ENCODE data around the gene TEX19.
"Not testable (repeated sequence)": the region's sequence is repeated elsewhere in the genome, so short reads cannot be mapped to it uniquely, and the experiment has no call there.

The TEX19 gene

GRCh38 chr17:82338858-82339633 lies 20.0 kb upstream of the TEX19 start:
- no peak for DNase-seq

DNA sequence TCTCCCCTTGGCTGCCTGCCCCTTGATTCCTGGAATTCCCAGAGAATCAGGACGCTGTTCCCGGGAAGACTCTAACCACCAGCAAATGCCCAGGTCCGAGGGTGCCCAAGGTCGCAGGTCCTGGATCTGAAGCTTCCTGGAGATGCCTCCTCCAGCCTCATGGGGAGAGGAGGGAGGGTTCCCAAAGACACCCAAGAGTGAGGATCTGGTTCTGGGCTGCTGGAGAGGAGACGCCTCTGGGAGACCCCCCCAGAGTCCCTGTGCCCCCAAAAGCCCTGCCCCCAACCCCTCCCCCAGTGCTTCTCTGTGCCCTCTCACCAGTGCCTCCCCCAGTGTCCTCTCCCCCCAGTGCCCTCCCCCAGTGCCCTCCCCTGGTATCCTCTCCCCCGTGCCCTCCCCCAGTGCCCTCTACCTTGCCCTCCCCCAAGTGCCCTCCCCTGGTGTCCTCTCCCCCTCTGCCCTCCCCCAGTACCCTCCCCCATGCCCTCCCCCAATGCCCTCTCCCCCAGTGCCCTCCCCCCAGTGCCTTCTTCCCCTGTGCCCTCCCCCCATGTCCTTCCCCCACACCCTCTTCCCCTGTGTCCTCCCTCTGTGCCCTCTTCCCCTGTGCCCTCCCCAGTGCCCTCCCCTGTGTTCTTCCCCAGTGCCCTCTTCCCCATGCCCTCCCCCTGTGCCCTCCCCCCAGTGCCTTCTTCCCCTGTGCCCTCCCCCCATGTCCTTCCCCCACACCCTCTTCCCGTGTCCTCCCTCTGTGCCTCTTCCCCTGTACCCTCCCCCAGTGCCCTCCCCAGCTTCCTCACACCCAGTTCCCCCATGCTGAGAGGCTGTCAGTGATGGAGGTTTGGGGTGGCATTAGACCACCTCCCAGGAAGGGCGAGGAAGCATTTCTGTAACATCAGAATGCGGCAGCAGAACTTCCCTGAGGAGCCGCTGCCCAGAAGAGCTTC lies 19.1 kb upstream of the TEX19 start:
- DNase-seq: no peak

- DNase-seq: no peak
Measured at GRCh38 chr17:82342361-82343079, 16.5 kb upstream of the TEX19 start.

GRCh38 chr17:82343560-82343959 lies 15.5 kb upstream of the TEX19 start:
- DNase-seq: no peak

DNA sequence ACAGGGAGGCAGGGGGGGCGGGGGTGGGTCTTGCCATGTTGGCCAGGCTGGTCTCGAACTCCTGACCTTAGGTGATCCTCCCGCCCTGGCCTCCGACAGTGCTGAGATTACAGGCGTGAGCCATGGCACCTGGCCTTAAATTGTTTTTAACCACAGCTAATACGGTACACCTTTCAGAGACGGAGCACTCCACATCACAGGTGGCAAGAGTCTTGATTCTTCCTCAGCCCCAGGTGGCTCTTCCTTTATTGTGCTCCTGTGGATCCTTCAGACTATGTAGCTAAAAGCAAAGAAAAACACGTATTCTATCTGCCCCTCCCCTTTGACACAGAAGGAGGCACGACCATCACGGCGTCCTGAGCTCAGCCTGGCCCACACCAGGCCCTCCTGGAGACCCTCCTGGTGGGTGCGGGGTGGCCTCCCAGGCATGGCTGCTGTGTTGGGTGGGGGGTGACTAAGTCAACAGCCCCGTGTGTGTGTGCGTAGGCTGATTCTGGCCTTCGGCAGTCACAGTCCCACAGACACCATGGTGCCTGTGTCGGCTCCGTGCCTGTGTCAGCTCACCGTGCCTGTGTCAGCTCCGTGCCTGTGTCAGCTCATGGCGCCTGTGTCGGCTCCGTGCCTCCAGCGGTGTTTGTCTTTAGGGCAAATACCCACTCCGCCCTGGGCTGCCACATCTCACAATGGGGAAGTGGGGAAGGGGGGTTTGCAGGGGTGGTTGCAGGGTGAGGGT lies 14.7 kb upstream of the TEX19 start:
- no peak for DNase-seq

DNA sequence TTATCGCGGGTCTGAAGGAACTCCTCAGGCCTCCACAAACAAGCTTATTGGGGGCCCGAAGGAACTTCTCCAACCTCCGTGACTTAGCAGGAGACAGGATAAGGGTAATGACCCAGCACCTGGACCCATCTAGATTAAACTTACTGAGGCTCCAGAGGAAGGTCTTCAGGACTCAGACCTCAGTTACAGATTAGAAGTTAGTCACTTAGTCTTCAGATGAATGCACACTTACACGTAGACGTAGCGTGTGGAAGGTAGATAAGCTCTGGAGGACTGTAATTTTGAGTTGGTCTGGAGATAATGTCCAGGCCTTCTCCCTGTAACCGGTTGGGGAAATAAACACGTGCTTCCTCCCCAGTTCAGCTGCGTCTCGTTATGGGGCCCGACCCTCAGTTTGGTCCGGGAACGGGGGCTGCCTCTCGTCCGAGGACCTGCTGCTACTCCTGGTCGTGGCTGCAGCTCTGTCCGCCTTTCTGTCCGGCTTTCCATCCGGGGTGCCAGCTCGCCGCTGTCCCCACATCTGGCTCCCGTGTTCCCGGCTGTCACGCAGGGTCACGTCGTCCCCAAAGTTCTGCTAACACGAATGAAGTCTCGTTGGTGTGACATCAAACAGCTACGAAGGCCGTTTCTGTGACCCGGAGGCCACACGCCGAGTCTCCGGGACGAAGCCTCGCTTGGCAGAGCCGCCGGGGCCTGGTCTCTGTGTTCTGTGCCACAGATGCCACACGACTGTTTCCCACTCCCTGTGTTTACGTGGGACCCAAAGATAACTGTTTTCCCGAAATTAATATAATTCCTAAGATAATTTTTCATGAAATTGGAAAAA lies 13.7 kb upstream of the TEX19 start:
- DNase-seq: no peak

DNA sequence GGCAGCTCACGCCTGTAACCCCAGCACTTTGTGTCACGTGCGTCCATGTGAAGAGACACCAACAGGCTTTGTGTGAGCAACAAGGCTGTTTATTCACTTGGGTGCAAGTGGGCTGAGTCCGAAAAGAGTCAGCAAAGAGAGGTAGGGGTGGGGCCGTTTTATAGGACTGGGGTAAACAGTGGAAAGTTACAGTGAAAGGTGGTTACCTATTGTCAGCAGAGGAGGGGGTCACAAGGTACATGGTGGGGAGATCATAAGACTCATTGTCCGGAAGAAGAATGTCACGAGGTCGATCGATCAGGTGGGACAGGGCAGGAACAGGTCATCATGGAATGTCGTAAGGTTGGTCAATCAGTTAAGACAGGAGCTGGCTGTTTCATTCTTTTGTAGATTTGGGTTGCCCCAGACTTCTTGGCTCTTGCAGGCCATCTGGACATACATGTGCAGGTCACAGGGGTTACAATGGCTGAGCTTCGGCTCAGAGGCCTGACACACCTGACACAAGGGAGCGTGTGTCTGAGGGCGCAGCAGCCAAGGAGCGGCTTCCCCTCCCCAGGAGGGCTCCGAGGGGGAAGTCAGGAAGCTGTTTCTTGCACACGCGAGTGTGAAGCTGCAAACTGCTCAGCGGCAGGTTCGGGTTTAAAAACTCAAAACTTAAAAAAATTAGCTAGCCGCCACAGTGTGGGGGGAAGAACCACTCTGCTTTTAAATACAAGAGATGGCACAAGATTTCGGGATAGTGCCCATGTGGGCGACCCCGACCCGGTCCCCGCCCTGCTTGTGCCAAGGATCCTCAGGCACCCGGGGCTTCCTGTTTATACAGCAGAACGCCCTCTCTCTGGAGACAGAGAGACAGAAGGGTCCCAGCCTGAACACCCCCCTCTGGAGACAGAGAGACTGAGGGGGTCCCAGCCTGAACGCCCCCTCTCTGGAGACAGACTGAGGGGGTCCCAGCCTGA lies 12.4 kb upstream of the TEX19 start:
- no peak for DNase-seq

DNA sequence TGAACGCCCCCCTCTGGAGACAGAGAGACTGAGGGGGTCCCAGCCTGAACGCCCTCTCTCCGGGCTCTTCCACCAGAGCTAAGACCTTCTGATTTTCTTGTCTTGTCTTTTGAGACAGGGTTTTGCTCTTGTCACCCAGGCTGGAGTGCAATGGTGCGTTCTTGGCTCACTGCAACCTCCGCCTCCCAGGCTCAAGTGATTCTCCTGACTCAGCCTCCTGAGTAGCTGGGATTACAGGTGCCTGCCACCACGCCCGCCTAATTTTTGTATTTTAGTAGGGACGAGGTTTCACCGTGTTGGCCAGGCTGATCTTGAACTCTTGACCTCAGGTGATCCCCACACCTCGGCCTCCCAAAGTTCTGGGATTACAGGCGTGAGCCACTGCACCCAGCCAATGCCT lies 11.1 kb upstream of the TEX19 start:
- DNase-seq: not testable (repeated sequence)

DNA sequence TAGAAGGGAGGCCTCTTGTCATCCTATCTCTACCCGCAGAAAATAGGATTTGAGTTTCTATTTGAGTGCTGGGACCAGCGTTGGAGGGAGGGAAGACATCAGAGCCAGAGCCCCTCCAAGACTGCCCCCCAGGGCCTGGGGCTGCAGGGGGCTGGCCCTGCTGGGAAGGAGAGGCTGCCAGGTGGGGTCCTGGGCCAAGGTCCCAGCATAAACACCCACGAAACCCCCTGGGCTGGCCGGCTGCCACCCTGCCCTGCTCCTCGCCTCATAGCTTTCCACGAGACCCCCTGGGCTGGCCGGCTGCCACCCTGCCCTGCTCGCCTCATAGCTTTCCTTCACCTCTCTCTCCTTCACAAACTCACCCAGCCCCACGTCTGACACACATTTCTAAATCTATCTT lies 10.6 kb upstream of the TEX19 start:
- no peak for DNase-seq

- no peak for DNase-seq
Measured at GRCh38 chr17:82348866-82349265, 10.2 kb upstream of the TEX19 start.

DNA sequence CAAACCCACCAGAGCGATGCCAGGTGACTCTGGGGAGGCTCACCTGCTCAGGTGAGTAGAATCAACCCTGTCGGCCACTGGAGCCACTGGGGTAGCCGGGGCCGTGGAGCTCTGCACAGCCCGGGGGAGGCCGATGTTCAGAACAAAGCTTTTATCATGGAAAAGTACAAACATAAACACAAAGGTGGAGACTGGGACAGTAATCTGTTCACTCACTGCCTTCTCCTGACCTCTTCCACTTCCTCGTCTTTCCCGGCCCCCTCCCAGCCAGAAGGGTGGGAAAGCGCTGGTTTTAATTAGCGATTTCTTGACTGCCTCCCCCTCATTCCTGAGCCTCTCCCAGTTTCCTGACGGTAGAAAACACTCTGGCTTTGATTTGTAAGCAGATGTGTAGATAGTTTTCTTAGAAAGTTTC lies 9.8 kb upstream of the TEX19 start:
- no peak for DNase-seq

- peak; percentile 32 for DNase-seq
Measured at GRCh38 chr17:82350182-82351030, 8.6 kb upstream of the TEX19 start.

DNA sequence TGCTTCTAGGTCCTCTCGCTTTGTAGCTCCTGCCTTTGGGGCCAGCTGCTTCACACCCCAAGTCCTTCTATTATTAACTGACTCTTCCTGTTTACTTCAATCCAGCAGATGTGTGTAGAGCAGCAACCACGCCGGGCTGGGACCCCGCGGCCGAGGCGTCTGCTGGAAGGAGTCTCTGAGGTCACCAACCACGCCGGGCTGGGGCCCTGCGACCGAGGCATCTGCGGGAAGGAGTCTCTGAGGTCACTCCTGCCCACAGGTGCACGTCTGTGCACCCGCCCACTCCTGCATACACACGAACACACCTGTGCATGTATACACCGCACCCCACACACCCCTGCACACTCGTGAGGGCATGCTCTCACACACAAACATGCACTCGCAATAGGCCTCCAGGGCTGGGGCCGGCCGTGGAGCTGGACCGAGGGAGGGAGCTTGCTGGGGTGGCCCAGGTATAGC lies 7.8 kb upstream of the TEX19 start:
- no peak for DNase-seq

- DNase-seq: peak; percentile 75
Measured at GRCh38 chr17:82351713-82352488, 7.1 kb upstream of the TEX19 start.

- DNase-seq: no peak
Measured at GRCh38 chr17:82353484-82353883, 5.6 kb upstream of the TEX19 start.

- no peak for DNase-seq
Measured at GRCh38 chr17:82354804-82355308, 4.2 kb upstream of the TEX19 start.

DNA sequence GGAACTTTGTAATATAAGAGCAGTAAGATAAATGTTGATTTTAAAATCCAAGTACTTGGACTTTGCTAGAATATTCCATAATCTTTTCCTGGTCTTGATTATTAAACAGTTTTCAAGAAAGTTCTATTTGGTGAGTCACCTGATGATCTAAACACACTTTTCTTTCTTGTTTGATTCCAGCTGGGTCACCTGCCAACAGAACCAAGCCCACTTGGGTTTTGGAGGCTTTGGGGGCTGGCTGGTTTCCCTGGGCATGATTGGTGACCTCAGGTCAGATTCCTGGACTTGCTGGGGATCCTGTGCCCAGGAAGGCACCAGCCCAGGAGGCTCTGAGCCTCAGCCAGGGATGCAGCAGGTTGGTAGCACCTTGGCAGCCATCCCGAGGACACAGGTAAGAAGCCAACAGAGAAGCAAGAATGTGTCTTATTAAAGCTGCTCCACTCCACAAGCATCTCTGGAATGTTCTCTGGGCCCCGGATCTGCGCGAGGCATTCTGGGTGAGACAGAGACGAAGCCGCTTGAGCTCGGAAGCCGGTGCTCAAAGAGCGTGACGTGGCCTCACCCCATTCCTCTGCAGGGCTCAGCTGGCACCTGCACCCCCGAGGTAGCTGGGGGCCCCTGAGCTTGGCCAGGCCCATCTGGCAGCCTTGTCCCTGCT lies 3.1 kb upstream of the TEX19 start:
- DNase-seq: no peak

GRCh38 chr17:82356845-82357355 lies 2.1 kb upstream of the TEX19 start:
- no peak for DNase-seq

All from stimulated activated CD4-positive, alpha-beta T cell treated with anti-CD3 and anti-CD28 coated beads, Interleukin-12 subunit alpha, Interleukin-12 subunit beta, amount 100 ng/mL, for 4 hours (primary cell).